ENCODE results near the gene HERC2.

The HERC2 gene

GRCh38 chr15:28099555-28100140 lies 222.3 kb downstream of the HERC2 start:
- no peak for DNase-seq (ENCODE audit: low spot score)

- DNase-seq (ENCODE audit: low spot score), result peak; percentile 72
Measured at GRCh38 chr15:28098766-28099554, 223.0 kb downstream of the HERC2 start, which contains the start of gene OCA2. OCA2 (minus strand) TSS chr15:28099315; CDS start chr15:28081874, 17,441 bp downstream.

DNA sequence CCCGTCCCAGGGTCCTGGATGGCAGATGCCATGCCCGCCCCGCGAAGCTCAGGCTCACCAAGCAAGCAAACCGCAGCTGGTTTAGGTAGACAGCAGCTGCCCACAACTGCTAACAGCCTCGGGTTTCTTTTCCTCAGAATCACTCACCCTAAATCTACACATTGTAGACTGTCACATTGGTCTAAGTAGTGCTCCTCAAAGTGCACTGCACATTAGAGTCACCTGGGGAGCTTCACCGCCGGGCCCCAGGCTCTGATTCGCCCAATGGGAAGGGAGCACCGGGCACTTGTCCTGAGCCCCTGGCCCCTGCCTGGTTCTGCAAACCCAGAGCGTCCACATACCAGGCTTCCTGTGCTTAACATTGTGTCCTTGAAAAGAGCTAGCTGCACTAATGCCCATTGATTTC lies 223.6 kb downstream of the HERC2 start:
- DNase-seq (ENCODE audit: low spot score), result no peak

DNA sequence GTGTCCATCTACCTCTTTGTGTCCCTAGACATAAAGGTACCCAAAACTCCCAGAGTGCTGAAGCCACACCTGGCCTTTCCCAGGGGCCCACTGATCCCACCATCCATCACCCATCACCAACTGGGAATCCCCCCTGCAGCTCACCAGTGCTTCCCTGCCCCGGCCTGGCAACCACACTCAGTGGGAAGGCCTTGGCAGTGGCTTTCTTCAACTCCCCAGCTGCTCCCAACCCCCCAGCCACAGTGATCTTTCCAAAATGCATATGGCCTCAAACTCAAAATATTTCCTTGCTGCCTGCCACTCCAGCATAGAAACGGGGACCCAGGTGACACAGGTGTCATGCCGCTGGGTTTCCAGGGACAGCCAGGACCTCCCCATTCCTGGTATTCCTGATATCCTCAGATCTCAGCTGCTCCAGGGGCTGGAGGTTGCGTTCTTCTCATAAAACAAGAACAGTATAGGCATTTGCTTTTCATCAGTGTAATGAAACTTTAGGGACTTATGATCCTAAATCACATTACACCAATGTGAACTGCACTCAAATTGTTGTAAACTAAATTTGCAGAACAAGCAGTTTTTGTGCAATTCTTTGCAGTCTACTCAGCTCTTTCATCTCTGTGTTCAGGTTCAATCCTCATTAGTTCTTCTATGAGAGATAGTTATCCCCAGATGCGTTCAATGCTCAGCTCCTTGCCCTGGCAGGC lies 224.2 kb downstream of the HERC2 start:
- no peak for DNase-seq (ENCODE audit: low spot score)

DNA sequence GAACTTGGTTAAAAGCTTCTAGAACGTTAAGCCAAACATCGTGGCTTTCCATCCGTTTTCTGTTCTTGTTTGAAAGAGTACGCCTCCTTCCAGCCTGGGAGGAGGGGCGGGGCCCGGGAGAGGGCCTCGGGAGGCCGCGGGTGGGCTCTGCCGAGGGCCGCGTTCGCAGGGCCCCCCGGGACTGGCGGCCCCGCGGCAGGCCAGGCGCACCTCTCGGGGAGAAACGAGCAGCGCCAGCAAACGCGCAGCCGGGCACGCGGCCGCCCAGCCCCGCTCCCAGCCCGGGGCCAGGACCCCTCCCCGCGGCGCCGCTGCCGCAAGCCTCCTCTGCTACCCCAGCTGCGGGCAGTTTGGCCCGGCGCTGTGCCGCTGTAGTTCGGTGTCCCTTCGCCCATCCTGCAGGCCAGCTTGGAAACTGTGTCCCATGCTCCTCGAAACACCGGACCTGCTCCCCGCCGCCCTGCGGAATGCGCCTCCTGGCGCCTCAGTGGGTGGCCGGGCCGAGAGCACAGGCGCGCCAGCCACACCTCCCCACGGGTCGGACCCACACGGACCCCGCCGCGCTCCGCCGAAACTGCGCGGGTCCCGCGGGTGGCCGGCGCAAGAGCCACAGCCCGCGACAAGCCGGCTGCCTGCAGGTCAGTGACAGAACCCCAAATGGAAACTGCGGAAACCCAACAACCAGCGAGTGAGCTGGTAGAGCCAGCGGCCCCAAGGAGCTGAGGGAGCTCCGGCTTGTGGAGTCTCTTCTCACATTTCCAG lies 225.1 kb downstream of the HERC2 start:
- DNase-seq (ENCODE audit: low spot score), result no peak

DNA sequence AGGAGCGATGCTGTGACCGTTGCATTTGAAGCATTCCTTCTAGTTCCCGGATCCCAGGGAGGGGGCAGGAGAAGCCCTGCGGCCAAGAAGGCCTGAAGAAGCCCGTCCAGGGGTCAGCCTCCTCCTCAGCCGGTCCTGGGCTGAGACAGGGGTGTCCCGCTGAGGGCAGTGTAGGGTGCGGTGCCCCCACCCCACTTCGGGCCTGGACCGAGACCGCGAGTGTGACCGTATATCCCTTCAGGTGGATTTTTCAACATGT lies 225.6 kb downstream of the HERC2 start:
- DNase-seq (ENCODE audit: low spot score), result no peak

DNA sequence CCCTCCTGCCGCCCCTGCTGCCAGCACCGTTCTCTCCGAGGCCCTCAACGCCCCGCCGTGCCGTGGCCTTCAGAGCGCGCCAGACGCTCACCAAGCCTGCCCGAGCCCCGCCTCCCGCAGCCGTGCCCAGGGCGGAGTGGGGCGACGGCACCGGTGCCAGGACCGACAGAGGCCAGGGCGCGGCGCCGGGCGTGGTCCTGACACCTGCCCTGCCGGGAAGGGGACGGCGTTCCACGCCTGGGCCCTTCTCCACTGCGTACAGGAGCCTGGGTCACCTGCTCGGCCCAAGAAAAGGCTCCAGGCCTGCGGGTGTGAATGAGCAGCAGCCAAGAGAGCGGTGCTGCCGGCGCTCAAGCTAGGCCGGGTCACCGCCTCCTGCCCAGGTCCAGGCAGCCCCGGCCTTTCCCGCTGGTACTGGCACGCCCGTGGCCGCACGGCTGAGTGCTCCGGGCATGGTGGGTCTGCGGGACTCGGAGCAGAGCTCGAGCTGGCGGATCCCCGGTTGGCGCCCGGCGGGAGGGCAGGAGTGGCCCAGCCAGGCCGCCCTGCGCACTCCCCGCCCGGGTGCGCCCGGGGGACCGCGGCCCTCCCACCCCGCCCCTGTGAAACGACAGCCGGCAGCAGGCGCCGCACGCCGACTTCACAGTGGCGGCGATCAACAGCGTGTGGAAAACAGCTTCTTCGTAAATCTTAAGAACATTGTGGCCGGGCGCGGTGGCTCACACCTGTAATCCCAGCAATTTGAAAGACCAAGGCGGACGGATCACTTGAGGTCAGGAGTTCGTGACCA lies 227.1 kb downstream of the HERC2 start:
- DNase-seq (ENCODE audit: low spot score), result no peak

- no peak for DNase-seq (ENCODE audit: low spot score)
Measured at GRCh38 chr15:28093752-28094535, 228.0 kb downstream of the HERC2 start.

DNA sequence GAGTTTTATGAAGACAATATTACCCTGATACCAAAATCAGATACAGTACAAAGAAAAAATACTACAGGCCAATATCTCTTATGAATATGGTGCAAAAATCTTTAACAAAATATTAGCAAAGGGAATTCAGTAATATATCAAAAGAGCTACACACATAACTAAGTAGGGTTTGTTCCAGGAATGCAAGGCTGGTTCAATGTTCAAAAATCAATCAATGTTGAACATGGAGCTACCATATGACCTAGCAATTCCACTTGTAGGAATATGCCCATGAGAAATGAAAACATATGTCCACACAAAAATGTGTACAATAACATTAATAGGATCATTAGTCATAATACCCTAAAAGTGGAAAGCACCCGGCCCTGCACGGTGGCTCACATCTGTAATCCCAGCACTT lies 230.7 kb downstream of the HERC2 start:
- no peak for DNase-seq (ENCODE audit: low spot score)

DNA sequence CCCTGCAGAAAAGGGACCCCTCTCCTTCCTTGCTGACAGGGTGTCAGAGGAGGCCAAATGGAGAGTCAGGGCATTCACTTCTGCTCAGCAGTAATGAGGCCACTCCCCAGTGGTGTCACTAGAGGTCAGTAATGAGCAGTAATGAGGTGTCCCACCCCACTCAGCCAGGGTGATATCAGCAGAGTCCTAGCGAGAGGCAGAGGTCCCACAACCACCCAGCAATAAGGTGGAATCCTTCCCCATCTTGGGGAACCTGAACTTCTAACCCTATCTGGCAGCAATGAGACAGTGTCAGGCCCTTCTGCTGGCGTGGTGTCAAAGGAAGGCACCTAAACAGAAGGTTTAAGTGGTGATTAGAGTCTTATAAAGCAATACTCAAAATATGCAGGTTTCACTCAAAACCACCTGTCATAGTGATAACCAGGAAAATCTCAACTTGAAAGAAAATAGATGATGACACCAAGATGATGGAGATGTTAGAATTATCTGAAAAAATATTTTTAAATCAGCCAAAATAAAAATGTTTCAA lies 235.7 kb downstream of the HERC2 start:
- peak; percentile 64 for DNase-seq (ENCODE audit: low spot score)

- DNase-seq (ENCODE audit: low spot score), result no peak
Measured at GRCh38 chr15:28085489-28086174, 236.3 kb downstream of the HERC2 start.

DNA sequence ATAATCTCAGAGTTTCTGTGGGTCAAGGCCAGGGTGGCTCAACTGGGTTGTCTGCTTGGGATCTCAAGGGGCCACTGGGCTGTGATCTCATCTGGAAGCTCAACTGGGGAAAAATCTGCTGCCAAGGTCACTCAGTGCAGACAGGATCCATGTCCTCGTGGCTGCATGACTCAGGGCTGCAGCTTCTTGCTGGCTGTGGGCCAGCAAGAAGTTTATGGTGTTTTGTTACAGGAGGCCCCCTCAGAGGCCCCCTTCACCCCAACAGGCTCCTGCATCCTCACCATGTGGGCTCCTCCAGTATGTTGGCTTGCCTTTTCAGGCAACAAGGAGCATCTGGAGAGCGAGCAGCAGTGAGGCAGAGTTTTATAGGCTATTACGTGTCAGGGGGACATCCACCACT lies 237.4 kb downstream of the HERC2 start:
- DNase-seq (ENCODE audit: low spot score), result no peak

DNA sequence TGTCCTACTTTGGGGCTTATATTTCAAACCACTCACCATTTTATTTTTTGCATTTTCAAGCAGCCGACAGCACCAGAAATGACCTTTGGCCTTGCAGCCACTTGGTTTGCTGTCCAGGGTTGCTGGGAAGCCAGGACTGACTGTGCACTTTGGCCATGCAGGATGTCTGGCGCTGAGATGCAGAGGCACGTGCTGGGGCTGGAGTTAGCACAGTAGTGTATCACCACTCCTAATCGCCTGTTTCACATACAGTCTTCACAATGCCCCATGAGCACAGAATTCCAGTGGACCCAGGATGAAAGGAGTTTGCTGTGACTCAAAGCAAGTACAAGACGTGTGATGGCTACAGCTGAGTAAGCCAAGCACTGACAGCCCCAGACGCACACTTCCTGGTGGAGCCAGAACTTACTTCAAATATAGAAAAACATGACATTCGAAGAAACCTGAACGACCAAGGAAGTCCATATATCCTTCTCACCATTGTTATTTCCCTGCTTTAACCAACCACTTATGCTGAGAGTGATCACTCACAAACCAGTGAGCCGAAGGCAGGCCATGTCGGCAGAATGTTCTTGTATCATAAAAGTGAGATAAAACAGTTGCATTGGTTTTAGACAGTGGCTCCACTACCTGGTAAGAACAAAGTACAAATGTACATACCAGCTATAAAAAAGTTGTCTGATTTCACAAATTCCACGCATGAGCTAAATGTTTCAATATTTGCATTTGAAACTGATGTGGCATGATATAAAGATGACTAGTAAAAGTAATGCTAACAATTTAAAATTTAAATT lies 238.9 kb downstream of the HERC2 start:
- DNase-seq (ENCODE audit: low spot score), result no peak

GRCh38 chr15:28081594-28081993 lies 240.4 kb downstream of the HERC2 start:
- DNase-seq (ENCODE audit: low spot score), result no peak

DNA sequence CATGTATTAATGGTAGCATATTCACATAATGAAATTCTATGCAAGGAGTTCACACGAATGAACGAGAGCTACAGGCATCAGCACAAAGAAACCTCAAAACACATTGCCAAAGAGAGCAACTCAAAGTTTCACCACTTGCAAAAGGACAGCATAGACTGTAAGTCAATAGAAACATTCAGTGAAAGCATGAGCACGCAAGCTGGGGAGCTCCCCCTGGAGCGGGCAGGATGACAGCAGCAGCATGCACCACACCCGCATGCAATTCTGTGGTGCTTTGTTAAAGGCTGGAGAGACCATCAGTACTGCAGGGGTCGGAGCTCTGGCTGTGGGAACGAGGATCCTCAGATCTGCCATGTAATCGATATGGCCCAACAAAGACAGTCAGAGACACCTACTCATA lies 241.6 kb downstream of the HERC2 start:
- no peak for DNase-seq (ENCODE audit: low spot score)

- DNase-seq (ENCODE audit: low spot score), result no peak
Measured at GRCh38 chr15:28079313-28079969, 242.5 kb downstream of the HERC2 start.

GRCh38 chr15:28078191-28078719 lies 243.7 kb downstream of the HERC2 start:
- DNase-seq (ENCODE audit: low spot score), result no peak

GRCh38 chr15:28075573-28075972 lies 246.4 kb downstream of the HERC2 start:
- no peak for DNase-seq (ENCODE audit: low spot score)
